H1 (cell line): ENCODE measurements around the gene HFM1.

ENCODE experiments used
- CBX5 ChIP-seq: fragments of 300-800, 300-1000 bp; sonication (generic); IDR thresholded peaks from 2 replicates; pipeline ENCODE4 v1.7.1; 2016; ENCODE audit warnings: antibody characterized with exemption, low read length, low read depth
- CREB1 ChIP-seq: IDR thresholded peaks from 2 replicates; pipeline ENCODE4 v1.6.1; 2012; ENCODE audit warnings: inconsistent platforms
- JUN ChIP-seq: IDR thresholded peaks from 2 replicates; pipeline ENCODE4 v1.6.1; 2011; ENCODE audit warnings: low read depth, mild to moderate bottlenecking, improper control_type of control experiment, low read length
- JUND ChIP-seq: IDR thresholded peaks from 2 replicates; pipeline ENCODE4 v1.6.1; 2011; ENCODE audit warnings: mild to moderate bottlenecking, improper control_type of control experiment, low read length
- NRF1 ChIP-seq: IDR thresholded peaks from 2 replicates; pipeline ENCODE4 v1.6.1; 2011; ENCODE audit warnings: mild to moderate bottlenecking, low read depth, low read length, improper control_type of control experiment
- POLR2A ChIP-seq, 2 experiments: IDR thresholded peaks; 1 replicate in 1 of 2; 2 replicates in 1 of 2; pipeline ENCODE4 v1.6.1; 2011; ENCODE audit warnings: low read depth in 2 of 2, low read length in 2 of 2, mild to moderate bottlenecking in 2 of 2; ENCODE audit errors: control extremely low read depth in 1 of 2
- POLR2AphosphoS5 ChIP-seq: IDR thresholded peaks from 2 replicates; pipeline ENCODE4 v1.6.1; 2011; ENCODE audit warnings: low read depth, low read length
- TAF7 ChIP-seq: optimal IDR thresholded peaks from 2 replicates; pipeline ENCODE3; 2011; ENCODE audit warnings: low read depth, mild to moderate bottlenecking, inconsistent platforms, low read length, moderate library complexity, borderline replicate concordance
- TBP ChIP-seq: IDR thresholded peaks from 2 replicates; pipeline ENCODE4 v1.6.1; 2011; ENCODE audit warnings: low read depth, low read length, improper control_type of control experiment
- TF ChIP-seq, protein P1 (sequence below), 3 experiments: IDR thresholded peaks; 1 replicate in 2 of 3; 2 replicates in 1 of 3; pipeline versions ENCODE4 v1.5.1 to v1.6.1; 2011; ENCODE audit warnings: low read length in 3 of 3, mild to moderate bottlenecking in 3 of 3, inconsistent platforms in 2 of 3, low read depth in 1 of 3, moderate library complexity in 1 of 3; ENCODE audit not compliant: insufficient read depth in 1 of 3; ENCODE audit errors: control extremely low read depth in 1 of 3
- TF ChIP-seq, protein P2 (sequence below): IDR thresholded peaks from 2 replicates; pipeline ENCODE4 v1.6.1; 2012; ENCODE audit warnings: inconsistent platforms

DNA sequence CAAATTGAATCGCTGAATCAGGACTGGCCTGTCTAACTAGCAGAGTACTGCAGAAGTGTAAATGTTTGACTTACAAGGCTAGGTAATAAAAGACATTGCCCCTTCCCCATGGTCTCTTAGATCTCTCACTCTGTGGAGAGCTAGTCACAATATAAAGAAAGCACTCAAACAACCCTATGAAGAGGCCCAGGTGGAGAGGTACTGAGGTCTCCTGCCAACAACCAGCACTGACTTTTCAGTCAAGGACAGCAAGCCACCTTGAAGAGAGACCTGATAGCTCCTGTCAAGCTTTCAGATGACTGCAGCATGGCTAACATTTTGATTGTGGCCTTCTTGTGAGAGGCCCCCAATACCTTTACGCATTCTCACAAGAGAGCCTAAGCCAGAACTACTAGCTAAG lies 18.5 kb downstream of the HFM1 start:
- TF ChIP-seq TAF7 (no peak), TBP (no peak), JUND (no peak), JUN (no peak), NRF1 (no peak), POLR2A (IDR thresholded peaks at IDR 0.05; ENCODE audit: control extremely low read depth in 1 of 2, low read depth in 2 of 2, low read length in 2 of 2) (no peak), POLR2AphosphoS5 (no peak), CREB1 (no peak), CBX5 (no peak)
- TF ChIP-seq, protein P1, sequence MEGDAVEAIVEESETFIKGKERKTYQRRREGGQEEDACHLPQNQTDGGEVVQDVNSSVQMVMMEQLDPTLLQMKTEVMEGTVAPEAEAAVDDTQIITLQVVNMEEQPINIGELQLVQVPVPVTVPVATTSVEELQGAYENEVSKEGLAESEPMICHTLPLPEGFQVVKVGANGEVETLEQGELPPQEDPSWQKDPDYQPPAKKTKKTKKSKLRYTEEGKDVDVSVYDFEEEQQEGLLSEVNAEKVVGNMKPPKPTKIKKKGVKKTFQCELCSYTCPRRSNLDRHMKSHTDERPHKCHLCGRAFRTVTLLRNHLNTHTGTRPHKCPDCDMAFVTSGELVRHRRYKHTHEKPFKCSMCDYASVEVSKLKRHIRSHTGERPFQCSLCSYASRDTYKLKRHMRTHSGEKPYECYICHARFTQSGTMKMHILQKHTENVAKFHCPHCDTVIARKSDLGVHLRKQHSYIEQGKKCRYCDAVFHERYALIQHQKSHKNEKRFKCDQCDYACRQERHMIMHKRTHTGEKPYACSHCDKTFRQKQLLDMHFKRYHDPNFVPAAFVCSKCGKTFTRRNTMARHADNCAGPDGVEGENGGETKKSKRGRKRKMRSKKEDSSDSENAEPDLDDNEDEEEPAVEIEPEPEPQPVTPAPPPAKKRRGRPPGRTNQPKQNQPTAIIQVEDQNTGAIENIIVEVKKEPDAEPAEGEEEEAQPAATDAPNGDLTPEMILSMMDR (IDR thresholded peaks at IDR 0.05; ENCODE audit: control extremely low read depth in 1 of 3, insufficient read depth in 1 of 3, low read depth in 1 of 3, low read length in 3 of 3), result no peak
- TF ChIP-seq, protein P2, sequence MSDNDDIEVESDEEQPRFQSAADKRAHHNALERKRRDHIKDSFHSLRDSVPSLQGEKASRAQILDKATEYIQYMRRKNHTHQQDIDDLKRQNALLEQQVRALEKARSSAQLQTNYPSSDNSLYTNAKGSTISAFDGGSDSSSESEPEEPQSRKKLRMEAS, result no peak
